SU-DHL-6 (cell line): ENCODE data around the gene RPTOR.

ENCODE experiments used
- CTCF ChIP-seq: fragments of 200-600 bp; sonication (generic); IDR thresholded peaks from one replicate; pipeline ENCODE4 v1.5.1; 2017; ENCODE audit warnings: antibody characterized with exemption, mild to moderate bottlenecking, low read length, moderate library complexity; ENCODE audit not compliant: insufficient read depth, poor library complexity, severe bottlenecking
- EZH2phosphoT487 ChIP-seq: fragments of 200-600 bp; sonication (generic), shearing (Covaris generic); conservative IDR thresholded peaks from 2 replicates; pipeline ENCODE4 v1.6.1; 2018; ENCODE audit warnings: mild to moderate bottlenecking, antibody characterized with exemption, low read length, moderate library complexity, mixed read lengths

DNA sequence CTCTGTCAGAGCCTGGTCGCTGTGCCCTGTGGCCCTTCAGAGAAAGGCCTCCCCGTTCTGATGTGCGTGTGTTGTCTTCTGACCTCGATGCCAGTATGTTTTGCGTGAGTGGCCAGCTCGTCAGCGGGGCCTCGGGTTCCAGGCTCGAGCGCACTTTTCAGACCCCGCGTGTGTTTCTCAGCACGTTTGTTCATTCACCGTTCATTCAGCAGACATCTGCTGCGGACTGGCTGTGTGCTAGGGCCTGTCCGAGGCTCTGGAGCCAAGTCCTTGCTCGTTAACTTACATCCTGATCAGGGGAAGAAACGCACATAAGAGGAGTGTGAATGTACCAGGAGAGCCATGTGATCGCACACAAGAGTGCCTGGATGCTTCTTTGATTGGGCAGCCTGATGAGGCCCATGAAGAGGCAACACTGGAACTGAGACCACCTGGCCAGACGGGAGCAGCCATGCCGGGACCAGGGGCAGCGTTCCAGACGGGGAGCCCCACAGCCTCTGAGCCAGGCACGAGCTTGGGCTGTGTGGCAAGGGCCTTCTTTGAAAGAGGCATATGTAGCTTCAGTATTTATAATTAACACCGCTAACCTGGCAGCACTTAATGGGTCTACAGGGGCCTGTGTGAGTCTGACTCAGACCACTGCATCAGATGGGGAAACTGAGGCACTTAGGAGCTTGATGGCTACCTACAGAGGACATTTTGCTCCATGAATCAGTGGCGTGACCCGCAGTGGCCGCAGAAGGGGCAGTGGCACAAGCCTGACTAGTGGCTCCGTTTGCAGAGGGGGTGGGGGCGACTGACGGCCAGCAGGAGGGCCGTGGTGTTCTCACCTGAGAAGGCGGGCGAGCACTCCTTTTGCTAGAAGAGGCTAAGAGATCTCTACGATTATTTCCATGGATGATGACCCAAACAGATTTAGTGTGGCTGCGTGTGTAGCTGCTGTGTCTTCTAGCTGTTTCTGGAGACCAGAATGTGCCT lies 259.1 kb downstream of the RPTOR start:
- TF ChIP-seq CTCF (no peak), EZH2phosphoT487 (no peak)
